Neural progenitor cell (in vitro differentiated cells): ENCODE measurements around the gene CDC42BPG. TPM values are rescaled to one million over a fixed set of nuclear protein-coding genes. Genes with fewer than 3 reads are reported as not detected.

Source experiments
- DNase-seq: peaks from one replicate; pipeline ENCODE4 v3.0.0-alpha.2; 2016; ENCODE audit warnings: low spot score
- H2AFZ ChIP-seq: fragments of 200-600 bp; sonication (generic); replicated peaks from 2 replicates; pipeline ENCODE4 v1.6.1; 2016; ENCODE audit warnings: antibody characterized with exemption
- H3F3A ChIP-seq: fragments of 200-600 bp; sonication (generic); 2 replicates; pipeline ENCODE4 v1.6.1; 2016; ENCODE audit warnings: antibody characterized with exemption, low read depth
- H3K27ac ChIP-seq: fragments of 200-600 bp; sonication (generic); 2 replicates; pipeline ENCODE4 v1.5.1; 2016; ENCODE audit warnings: mild to moderate bottlenecking
- H3K27me3 ChIP-seq: fragments of 200-600 bp; sonication (generic); 2 replicates; pipeline ENCODE4 v1.6.1; 2016; ENCODE audit warnings: mild to moderate bottlenecking, moderate library complexity
- H3K36me3 ChIP-seq: fragments of 200-600 bp; sonication (generic); 2 replicates; pipeline ENCODE4 v1.5.1; 2016
- H3K4me1 ChIP-seq: fragments of 200-600 bp; sonication (generic); 2 replicates; pipeline ENCODE4 v1.6.1; 2016; ENCODE audit warnings: mixed run types
- H3K4me2 ChIP-seq: fragments of 200-600 bp; sonication (generic); 2 replicates; pipeline ENCODE4 v1.6.1; 2016
- H3K4me3 ChIP-seq: fragments of 200-600 bp; sonication (generic); 2 replicates; pipeline ENCODE4 v1.5.1; 2016
- H3K79me2 ChIP-seq: fragments of 200-600 bp; sonication (generic); 2 replicates; pipeline ENCODE4 v1.6.1; 2016; ENCODE audit warnings: low read depth
- H3K9ac ChIP-seq: fragments of 200-600 bp; sonication (generic); 2 replicates; pipeline ENCODE4 v1.6.1; 2016
- H3K9me3 ChIP-seq: fragments of 200-600 bp; sonication (generic); 2 replicates; pipeline ENCODE4 v1.5.1; 2016; ENCODE audit warnings: low read depth
- H4K20me1 ChIP-seq: fragments of 200-600 bp; sonication (generic); 2 replicates; pipeline ENCODE4 v1.6.1; 2016; ENCODE audit warnings: low read depth
- H3K27ac Mint-ChIP-seq: 3 replicates; pipeline ENCODE4 v1.8.0; 2021; ENCODE audit warnings: mixed read lengths
- H3K27me3 Mint-ChIP-seq: 2 replicates; pipeline ENCODE4 v1.8.0; 2022; ENCODE audit warnings: low read depth, mild to moderate bottlenecking, inconsistent platforms, moderate library complexity, mixed read lengths; ENCODE audit not compliant: insufficient read depth
- H3K36me3 Mint-ChIP-seq: 3 replicates; pipeline ENCODE4 v1.8.0; 2021; ENCODE audit warnings: mixed read lengths
- H3K4me1 Mint-ChIP-seq: 3 replicates; pipeline ENCODE4 v1.8.0; 2021; ENCODE audit warnings: mixed read lengths
- H3K4me3 Mint-ChIP-seq: 3 replicates; pipeline ENCODE4 v1.8.0; 2021; ENCODE audit warnings: mild to moderate bottlenecking, moderate library complexity, mixed read lengths
- H3K9me3 Mint-ChIP-seq: 3 replicates; pipeline ENCODE4 v1.8.0; 2020; ENCODE audit warnings: mixed read lengths
- CTCF ChIP-seq: fragments of 200-600 bp; sonication (generic); IDR thresholded peaks from 2 replicates; pipeline ENCODE4 v1.5.1; 2017; ENCODE audit warnings: antibody characterized with exemption, mild to moderate bottlenecking
- EZH2 ChIP-seq: fragments of 200-600 bp; sonication (generic); IDR thresholded peaks from 2 replicates; pipeline ENCODE4 v1.6.1; 2017; ENCODE audit warnings: antibody characterized with exemption, mild to moderate bottlenecking, moderate library complexity
- EZH2phosphoT487 ChIP-seq: fragments of 200-600 bp; sonication (generic); IDR thresholded peaks from 2 replicates; pipeline ENCODE4 v1.6.1; 2017; ENCODE audit warnings: antibody characterized with exemption
- total RNA-seq: library from RNA; depleted of rRNA; stranded (reverse); fragments of >200 nt; gene quantifications from 2 replicates; pipeline ENCODE4 v1.2.3, GENCODE V29; 2015; ENCODE audit warnings: low replicate concordance

CDC42BPG gene
- total RNA-seq, 1 donor from 2014 or later = 0.62 TPM

- Mint-ChIP-seq H3K9me3 (no peaks in the 10 kb centered on the region), H3K4me1 (peaks cover 50% of the 10 kb centered on the region), H3K27ac (peak overlapping the region; percentile 96), H3K4me3 (peak overlapping the region; percentile 66), H3K36me3 (peaks cover 11% of the 10 kb centered on the region), H3K27me3 (peaks cover 3% of the 10 kb centered on the region)
- Histone ChIP-seq H3K4me3 (no peak overlapping the region), H3K9ac (peak overlapping the region; percentile 22), H3K36me3 (no peaks in the 10 kb centered on the region), H3K9me3 (no peaks in the 10 kb centered on the region), H3K4me1 (peaks cover 12% of the 10 kb centered on the region), H2AFZ (no peak overlapping the region), H4K20me1 (peaks cover 20% of the 10 kb centered on the region), H3K27me3 (no peaks in the 10 kb centered on the region), H3K79me2 (no peaks in the 10 kb centered on the region), H3K4me2 (peak overlapping the region; percentile 13), H3K27ac (peak overlapping the region; percentile 37), H3F3A (no peaks in the 10 kb centered on the region)
- DNase-seq = peak; percentile 18
- TF ChIP-seq EZH2 (no peak), CTCF (no peak), EZH2phosphoT487 (no peak)
These were observed 25.9 kb upstream of the CDC42BPG start for GRCh38 chr11:64870176-64870892.

GRCh38 chr11:64869571-64870175, 25.2 kb upstream of the CDC42BPG start:
- Mint-ChIP-seq H3K27ac (peak overlapping the region; percentile 96), H3K4me3 (no peak overlapping the region), H3K27me3 (peaks cover 3% of the 10 kb centered on the region), H3K36me3 (peaks cover 11% of the 10 kb centered on the region), H3K9me3 (no peaks in the 10 kb centered on the region), H3K4me1 (peaks cover 50% of the 10 kb centered on the region)
- H3K27ac ChIP-seq = no peak overlapping the region
- H2AFZ ChIP-seq = no peak overlapping the region
- H3F3A ChIP-seq = no peaks in the 10 kb centered on the region
- no peak overlapping the region for H3K4me2 ChIP-seq
- peaks cover 17% of the 10 kb centered on the region for H4K20me1 ChIP-seq
- H3K4me3 ChIP-seq = no peak overlapping the region
- no peaks in the 10 kb centered on the region for H3K27me3 ChIP-seq
- no peaks in the 10 kb centered on the region for H3K36me3 ChIP-seq
- H3K4me1 ChIP-seq = peaks cover 18% of the 10 kb centered on the region
- peak; percentile 53 for DNase-seq
- no peaks in the 10 kb centered on the region for H3K79me2 ChIP-seq
- TF ChIP-seq EZH2 (no peak), EZH2phosphoT487 (no peak), CTCF (peak; percentile 55)
- no peaks in the 10 kb centered on the region for H3K9me3 ChIP-seq
- H3K9ac ChIP-seq = no peak overlapping the region

- Histone ChIP-seq H3K4me3 (no peak overlapping the region), H3K4me2 (no peak overlapping the region), H4K20me1 (peaks cover 23% of the 10 kb centered on the region), H3K27ac (no peak overlapping the region), H3K9ac (no peak overlapping the region), H3K79me2 (no peaks in the 10 kb centered on the region), H3K27me3 (no peaks in the 10 kb centered on the region), H3K9me3 (no peaks in the 10 kb centered on the region), H2AFZ (no peak overlapping the region), H3K36me3 (no peaks in the 10 kb centered on the region), H3F3A (no peaks in the 10 kb centered on the region), H3K4me1 (peaks cover 25% of the 10 kb centered on the region)
- DNase-seq = no peak
- peak overlapping the region; percentile 83 for H3K27ac Mint-ChIP-seq
- H3K9me3 Mint-ChIP-seq = no peaks in the 10 kb centered on the region
- H3K4me3 Mint-ChIP-seq = no peak overlapping the region
- TF ChIP-seq CTCF (no peak), EZH2 (no peak), EZH2phosphoT487 (no peak)
- peaks cover 3% of the 10 kb centered on the region for H3K27me3 Mint-ChIP-seq
- peaks cover 8% of the 10 kb centered on the region for H3K36me3 Mint-ChIP-seq
- H3K4me1 Mint-ChIP-seq = peaks cover 51% of the 10 kb centered on the region
These were observed 24.6 kb upstream of the CDC42BPG start for GRCh38 chr11:64868904-64869570.
